ENCODE data around the gene CITED1. TPM values are rescaled to one million over a fixed set of nuclear protein-coding genes. Genes with fewer than 3 reads are reported as not detected.

CITED1 gene
- total and polyA plus RNA-seq, 2 of the 13 experiments (the other 11 are each of a cell fraction or from before 2014, with no cell fraction given) = 0.09 TPM; not detected in 1

Small RNAs within 50 kb of the gene (small RNA-seq; reads per million reads assigned to genes)
- 0 reads per million in 3 experiments for gene RF00019 (ENCODE audit: insufficient read depth in 2 of 3, insufficient read length in 3 of 3, low read depth in 2 of 3, low replicate concordance in 1 of 3)

Other genes starting within 250 kb of the CITED1 start
- gene RTL5, start 174.0 kb downstream of the CITED1 start, total RNA-seq (2016; rRNA removed; fragmentation: Illumina TruSeq; extraction: Trizol) = not detected in 2 replicates
- 0.01 TPM in 1 of 2 replicates, not detected in the other for gene RTL5, start 174.0 kb downstream of the CITED1 start, polyA plus RNA-seq (2011; rRNA removed)
- 29.5 and 43.2 TPM in 2 replicates for gene PIN4, start 124.2 kb downstream of the CITED1 start, total RNA-seq (2016; rRNA removed; fragmentation: Illumina TruSeq; extraction: Trizol)
- 9.9 and 12.6 TPM in 2 replicates for gene PIN4, start 124.2 kb downstream of the CITED1 start, polyA plus RNA-seq (2011; rRNA removed)
- 9.5 and 15.6 TPM in 2 replicates for gene ERCC6L, start 66.9 kb downstream of the CITED1 start, total RNA-seq (2016; rRNA removed; fragmentation: Illumina TruSeq; extraction: Trizol)
- 0.47 and 0.86 TPM in 2 replicates for gene ERCC6L, start 66.9 kb downstream of the CITED1 start, polyA plus RNA-seq (2011; rRNA removed)
- 796 and 972 TPM in 2 replicates for gene RPS4X, start 28.7 kb downstream of the CITED1 start, total RNA-seq (2016; rRNA removed; fragmentation: Illumina TruSeq; extraction: Trizol)
- gene RPS4X, start 28.7 kb downstream of the CITED1 start, polyA plus RNA-seq (2011; rRNA removed) = 1,199 and 1,289 TPM in 2 replicates